Measurements from ENCODE around the gene UMOD.

- TF ChIP-seq CTCF (conservative IDR thresholded peaks at IDR 0.05) (no peak), ZFX (IDR thresholded peaks at IDR 0.05) (no peak)
Measured at GRCh38 chr16:20307240-20307671, 45.3 kb downstream of the UMOD start.

Data from C4-2B (cell line).